NB4 (cell line): ENCODE data around the gene CROCC2.

Experiments
- CTCF ChIP-seq: IDR thresholded peaks from one replicate; pipeline ENCODE4 v1.5.1; 2012; ENCODE audit warnings: low read depth, low read length
- MYC ChIP-seq: IDR thresholded peaks from 2 replicates; pipeline ENCODE4 v1.6.1; 2011; ENCODE audit warnings: low read depth, low read length
- POLR2A ChIP-seq: IDR thresholded peaks from 2 replicates; pipeline ENCODE4 v1.6.1; 2011; ENCODE audit warnings: mild to moderate bottlenecking; ENCODE audit not compliant: insufficient read length; ENCODE audit errors: extremely low read depth

- TF ChIP-seq CTCF = no peak
- TF ChIP-seq POLR2A = no peak
- TF ChIP-seq MYC = no peak
Measured at GRCh38 chr2:240894006-240894405, 12.1 kb upstream of the CROCC2 start.
